ENCODE results near the gene COX17.

COX17 gene

GRCh38 chr3:119626196-119626595 lies 51.0 kb downstream of the COX17 start:
- H3K27me3 ChIP-seq (replicated peaks in 2 of 5; ENCODE audit: control insufficient read depth in 4 of 5, insufficient read depth in 5 of 5, low read length in 4 of 5) = no peaks in the 10 kb centered on the region
- ChIA-PET POLR2A (no interaction called here), CTCF (no interaction called here)
- 80% methylated on average over 1 of the region's 1 CpG for WGBS (ENCODE audit: insufficient coverage)
- DNase-seq = no peak
- H3K27ac ChIP-seq (ENCODE audit: insufficient read depth in 1 of 2, low read depth in 1 of 2, low read length in 2 of 2, poor library complexity in 1 of 2, severe bottlenecking in 2 of 2) = no peak overlapping the region
- peaks cover 0 to 2% (median 0%) of the 10 kb centered on the region in 5 experiments for H3K9me3 ChIP-seq (ENCODE audit: control extremely low read depth in 1 of 5, control insufficient read depth in 4 of 5, insufficient read depth in 2 of 5, low read depth in 1 of 5, low read length in 4 of 5)
- no peak overlapping the region for H3K4me3 ChIP-seq (ENCODE audit: control insufficient read depth in 1 of 7, extremely low read depth in 1 of 7, insufficient read depth in 4 of 7, low read depth in 2 of 7, low read length in 6 of 7)
- no peaks in the 10 kb centered on the region for H3K36me3 ChIP-seq (ENCODE audit: control insufficient read depth in 4 of 4, insufficient read depth in 4 of 4, low read length in 3 of 4)
- peaks cover 2 to 41% (median 24%) of the 10 kb centered on the region in 4 experiments for H3K4me1 ChIP-seq (ENCODE audit: control extremely low read depth in 1 of 4, control insufficient read depth in 4 of 4, insufficient read depth in 4 of 4, low read length in 3 of 4)

- ChIA-PET CTCF (no interaction called here), POLR2A (no interaction called here)
- H3K4me1 ChIP-seq (ENCODE audit: control extremely low read depth in 1 of 4, control insufficient read depth in 4 of 4, insufficient read depth in 4 of 4, low read length in 3 of 4) = peaks cover under 1 to 38% (median 22%) of the 10 kb centered on the region in 4 experiments
- no peaks in the 10 kb centered on the region for H3K27me3 ChIP-seq (replicated peaks in 2 of 5; ENCODE audit: control insufficient read depth in 4 of 5, insufficient read depth in 5 of 5, low read length in 4 of 5)
- no peak overlapping the region for H3K4me3 ChIP-seq (ENCODE audit: control insufficient read depth in 1 of 7, extremely low read depth in 1 of 7, insufficient read depth in 4 of 7, low read depth in 2 of 7, low read length in 6 of 7)
- 99% methylated on average over 8 of the region's 8 CpGs for WGBS (ENCODE audit: insufficient coverage)
- no peak overlapping the region for H3K27ac ChIP-seq (ENCODE audit: insufficient read depth in 1 of 2, low read depth in 1 of 2, low read length in 2 of 2, poor library complexity in 1 of 2, severe bottlenecking in 2 of 2)
- no peaks in the 10 kb centered on the region for H3K36me3 ChIP-seq (ENCODE audit: control insufficient read depth in 4 of 4, insufficient read depth in 4 of 4, low read length in 3 of 4)
- DNase-seq = no peak
- H3K9me3 ChIP-seq (ENCODE audit: control extremely low read depth in 1 of 5, control insufficient read depth in 4 of 5, insufficient read depth in 2 of 5, low read depth in 1 of 5, low read length in 4 of 5) = peaks cover 0 to 2% (median 0%) of the 10 kb centered on the region in 5 experiments
These were observed 51.6 kb downstream of the COX17 start for GRCh38 chr3:119625451-119626153.

- POLR2A ChIA-PET = no interaction called here
- H3K4me3 ChIP-seq (ENCODE audit: control insufficient read depth in 1 of 7, extremely low read depth in 1 of 7, insufficient read depth in 4 of 7, low read depth in 2 of 7, low read length in 6 of 7) = no peak overlapping the region
- no peaks in the 10 kb centered on the region for H3K36me3 ChIP-seq (ENCODE audit: control insufficient read depth in 4 of 4, insufficient read depth in 4 of 4, low read length in 3 of 4)
- peaks cover 0 to 2% (median 0%) of the 10 kb centered on the region in 5 experiments for H3K9me3 ChIP-seq (ENCODE audit: control extremely low read depth in 1 of 5, control insufficient read depth in 4 of 5, insufficient read depth in 2 of 5, low read depth in 1 of 5, low read length in 4 of 5)
- 98% methylated on average over 4 of the region's 9 CpGs for WGBS (ENCODE audit: insufficient coverage)
- CTCF ChIA-PET = no interaction called here
- H3K27ac ChIP-seq (ENCODE audit: insufficient read depth in 1 of 2, low read depth in 1 of 2, low read length in 2 of 2, poor library complexity in 1 of 2, severe bottlenecking in 2 of 2) = no peak overlapping the region
- no peak for DNase-seq
- H3K4me1 ChIP-seq (ENCODE audit: control extremely low read depth in 1 of 4, control insufficient read depth in 4 of 4, insufficient read depth in 4 of 4, low read length in 3 of 4) = peaks cover 0 to 30% (median 14%) of the 10 kb centered on the region in 4 experiments
- no peaks in the 10 kb centered on the region for H3K27me3 ChIP-seq (replicated peaks in 2 of 5; ENCODE audit: control insufficient read depth in 4 of 5, insufficient read depth in 5 of 5, low read length in 4 of 5)
These were observed 53.0 kb downstream of the COX17 start for GRCh38 chr3:119624002-119624720.

- POLR2A ChIA-PET = no interaction called here
- H3K27ac ChIP-seq (ENCODE audit: insufficient read depth in 1 of 2, low read depth in 1 of 2, low read length in 2 of 2, poor library complexity in 1 of 2, severe bottlenecking in 2 of 2) = no peak overlapping the region
- H3K4me3 ChIP-seq (ENCODE audit: control insufficient read depth in 1 of 7, extremely low read depth in 1 of 7, insufficient read depth in 4 of 7, low read depth in 2 of 7, low read length in 6 of 7) = no peak overlapping the region
- H3K36me3 ChIP-seq (ENCODE audit: control insufficient read depth in 4 of 4, insufficient read depth in 4 of 4, low read length in 3 of 4) = no peaks in the 10 kb centered on the region
- H3K27me3 ChIP-seq (replicated peaks in 2 of 5; ENCODE audit: control insufficient read depth in 4 of 5, insufficient read depth in 5 of 5, low read length in 4 of 5) = no peaks in the 10 kb centered on the region
- peaks cover 0 to under 1% (median 0%) of the 10 kb centered on the region in 4 experiments for H3K4me1 ChIP-seq (ENCODE audit: control extremely low read depth in 1 of 4, control insufficient read depth in 4 of 4, insufficient read depth in 4 of 4, low read length in 3 of 4)
- no peak for DNase-seq
- CTCF ChIA-PET = no interaction called here
- 100% methylated on average over 2 of the region's 5 CpGs for WGBS (ENCODE audit: insufficient coverage)
- peaks cover 0 to 2% (median 0%) of the 10 kb centered on the region in 5 experiments for H3K9me3 ChIP-seq (ENCODE audit: control extremely low read depth in 1 of 5, control insufficient read depth in 4 of 5, insufficient read depth in 2 of 5, low read depth in 1 of 5, low read length in 4 of 5)
These were observed 56.3 kb downstream of the COX17 start for GRCh38 chr3:119620899-119621298.

Data from common myeloid progenitor, CD34-positive (primary cell).